Hematopoietic multipotent progenitor cell (in vitro differentiated cells): ENCODE data around the gene TBC1D19. TPM values are rescaled to one million over a fixed set of nuclear protein-coding genes. Genes with fewer than 3 reads are reported as not detected.
A peak's percentile ranks its signal among the peaks of the same experiment; 100 is the strongest.

ENCODE experiments used
- DNase-seq, 3 donors: peaks; one replicate each; pipeline ENCODE4 v3.0.0-alpha.2; 2011 to 2015; ENCODE audit warnings: low read depth in 2 of 3, low spot score in 2 of 3
- total RNA-seq: library from RNA; depleted of rRNA; stranded (reverse); fragments of >200 nt; gene quantifications from one replicate; pipeline ENCODE4 v1.2.3, GENCODE V29; 2012

TBC1D19 gene
- total RNA-seq, 1 donor = 5.9 TPM

DNA sequence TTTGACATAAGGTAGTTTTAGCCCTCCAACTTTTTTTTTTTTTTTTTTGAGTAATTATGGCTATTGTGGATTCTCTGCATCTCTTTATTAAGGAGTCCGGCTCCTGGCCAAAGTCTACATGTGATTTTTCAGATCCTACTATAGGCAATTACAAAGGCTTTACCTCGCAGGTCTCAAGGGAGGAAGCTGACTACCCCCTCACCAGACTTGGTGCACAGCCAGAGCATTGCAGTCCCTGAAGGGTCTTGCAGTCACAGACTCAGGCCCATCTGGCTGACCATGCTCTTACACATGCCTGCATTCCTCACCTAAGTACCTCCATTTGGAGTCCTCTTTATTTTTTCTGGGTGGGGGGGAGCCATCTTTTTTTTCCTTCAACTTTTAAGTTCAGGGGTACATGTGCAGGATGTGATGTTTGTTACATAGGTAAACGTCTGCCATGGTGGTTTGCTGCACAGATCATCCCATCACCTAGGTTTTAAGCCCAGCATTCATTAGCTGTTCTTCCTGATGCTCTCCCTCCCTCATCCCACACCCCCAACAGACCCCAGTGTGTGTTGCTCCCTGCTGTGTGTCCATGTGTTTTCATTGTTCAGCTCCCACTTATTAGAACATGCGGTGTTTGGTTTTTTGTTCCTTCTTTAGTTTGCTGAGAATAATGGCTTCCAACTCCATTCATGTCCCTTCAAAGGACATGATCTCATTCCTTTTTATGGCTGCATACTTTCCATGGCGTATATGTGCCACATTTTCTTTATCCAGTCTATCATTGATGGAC is 188.4 kb downstream of the TBC1D19 start:
- no peak for DNase-seq

DNA sequence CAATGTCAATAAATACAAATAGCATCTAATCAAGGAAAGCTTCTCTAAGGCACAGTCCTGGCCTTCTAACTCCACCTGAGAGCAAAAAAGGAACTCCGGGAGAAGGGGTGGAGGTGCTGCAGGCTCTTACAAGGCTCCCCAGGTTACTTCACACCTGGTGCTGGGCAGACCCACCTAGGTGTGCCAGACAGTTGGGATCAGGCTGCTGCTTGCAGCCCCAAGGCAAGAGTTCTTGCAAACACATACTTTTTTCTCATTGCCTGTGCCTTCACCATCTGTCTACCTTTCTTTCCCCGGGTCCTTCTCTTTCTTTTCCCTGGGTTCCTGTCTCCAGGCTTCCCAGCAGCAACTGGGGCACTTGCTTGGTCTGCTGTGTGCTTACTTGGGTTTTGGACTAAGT is 195.3 kb downstream of the TBC1D19 start:
- DNase-seq = no peak

DNA sequence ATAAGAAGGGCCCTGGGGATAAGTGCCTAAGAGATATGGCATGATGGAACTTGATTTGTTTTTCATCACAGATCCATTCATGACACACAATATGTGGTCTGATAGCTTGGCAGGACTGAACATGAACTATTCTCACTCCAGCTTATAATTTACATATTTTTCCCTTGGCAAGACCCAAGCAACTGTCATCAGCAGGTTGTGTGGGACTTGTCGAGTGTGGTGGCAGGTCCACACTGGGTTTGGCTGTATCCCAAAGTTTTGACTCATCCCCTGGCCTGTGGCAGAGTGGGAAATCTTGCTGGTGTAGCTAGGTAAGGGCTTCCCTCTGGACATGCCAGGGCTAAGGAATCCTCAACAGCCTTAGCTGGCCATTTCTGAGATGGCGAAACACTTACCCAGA is 195.8 kb downstream of the TBC1D19 start:
- DNase-seq = no peak

DNA sequence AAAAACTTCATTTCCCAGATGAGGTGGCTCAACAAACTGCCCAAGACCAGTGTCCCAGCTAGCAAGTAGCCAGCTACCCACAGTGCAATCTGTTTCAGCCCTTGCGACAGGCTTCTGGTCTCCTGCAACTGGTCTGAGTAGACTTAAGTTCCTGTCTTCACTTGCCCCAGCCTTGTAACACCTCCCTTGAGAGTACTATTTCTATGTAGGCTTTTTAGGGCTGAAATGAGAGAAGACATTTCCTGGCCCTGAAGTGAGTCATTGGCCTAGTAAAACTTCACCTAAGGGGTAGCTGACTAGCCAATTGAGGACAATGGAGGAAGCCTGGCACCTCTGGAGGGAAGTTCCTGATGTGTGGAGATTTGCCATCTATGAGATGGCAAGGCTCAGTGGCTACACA is 196.7 kb downstream of the TBC1D19 start:
- peak in 2 of 3 donors; percentile 25 to 33 for DNase-seq

DNA sequence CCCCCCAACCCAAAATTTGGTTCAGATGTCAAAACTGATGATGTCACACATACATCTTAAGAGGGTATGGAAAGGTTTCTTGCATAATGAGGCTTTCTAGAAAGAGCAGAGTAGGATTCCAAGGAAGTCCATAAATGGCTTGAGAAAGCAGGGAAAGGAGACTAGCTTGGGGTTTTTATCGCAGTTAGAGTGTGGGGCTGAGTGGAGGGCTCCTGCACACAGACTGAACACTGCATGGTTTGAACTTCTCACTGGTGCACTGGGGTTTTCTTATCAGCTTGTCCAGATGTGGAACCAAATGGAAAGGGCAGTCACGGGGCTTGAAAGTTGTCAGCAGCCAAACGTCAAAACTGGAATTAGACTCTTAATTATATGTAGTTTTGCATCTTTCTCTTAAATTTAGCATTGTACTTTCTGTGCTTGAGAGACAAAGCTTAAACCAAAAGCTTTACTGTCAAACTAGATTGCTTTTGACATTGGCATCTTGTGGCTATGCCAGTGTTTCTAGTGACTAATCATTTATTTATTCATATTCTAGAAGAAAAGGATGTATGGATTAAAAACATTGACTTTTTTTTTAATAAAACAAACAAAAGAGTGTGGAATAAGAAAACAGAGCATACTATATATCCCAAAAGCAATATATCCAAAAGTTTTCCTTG is 198.4 kb downstream of the TBC1D19 start:
- peak in 2 of 3 donors; percentile 74 to 93 for DNase-seq

DNA sequence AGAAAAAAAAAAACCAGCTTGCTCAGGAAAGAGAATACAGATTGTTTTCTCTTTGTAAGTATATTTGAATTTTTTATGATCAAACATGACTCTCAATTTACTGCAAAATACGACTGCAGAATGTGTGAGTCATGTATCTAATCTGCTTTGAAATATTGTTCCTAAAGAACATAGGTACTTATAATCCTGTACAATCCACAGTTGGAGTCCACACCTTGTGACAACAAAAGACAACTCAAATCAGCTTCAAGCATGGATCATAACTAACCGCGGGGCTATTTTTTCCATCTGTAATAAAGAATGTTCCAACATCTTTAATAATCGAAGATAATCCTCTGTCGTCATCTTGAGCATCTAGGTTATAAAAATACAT is 198.9 kb downstream of the TBC1D19 start:
- DNase-seq = no peak

DNA sequence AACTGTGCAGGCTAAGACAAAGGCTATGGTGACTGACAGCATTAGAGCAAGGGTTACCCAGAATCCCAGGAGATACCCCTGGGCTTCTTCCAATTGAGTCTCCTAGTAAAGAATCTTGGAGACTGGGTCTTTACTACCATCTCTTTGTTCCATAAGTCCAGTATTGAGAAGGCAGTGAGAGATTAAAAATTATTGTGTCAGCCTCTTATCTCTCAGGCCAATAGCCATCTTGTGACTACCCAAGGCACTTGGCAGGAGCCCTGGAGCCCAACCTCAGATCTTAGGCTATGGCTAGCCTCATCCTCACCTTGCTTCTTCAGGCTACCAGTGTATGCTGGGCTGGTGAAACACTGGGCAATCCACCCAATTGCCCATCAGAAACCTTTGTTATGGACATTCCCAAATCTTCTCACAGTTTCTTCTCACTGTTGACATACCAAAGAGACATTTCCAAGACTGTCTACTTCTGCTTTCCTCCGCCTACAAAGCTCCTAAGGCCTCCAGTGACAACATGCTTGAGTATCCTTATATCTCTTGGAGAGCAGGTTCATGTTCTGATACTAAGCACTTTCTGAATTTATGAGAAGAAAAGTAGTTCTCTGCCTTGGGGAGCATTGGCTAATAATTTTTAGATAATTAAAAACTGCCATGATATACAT is 200.5 kb downstream of the TBC1D19 start:
- DNase-seq = no peak

DNA sequence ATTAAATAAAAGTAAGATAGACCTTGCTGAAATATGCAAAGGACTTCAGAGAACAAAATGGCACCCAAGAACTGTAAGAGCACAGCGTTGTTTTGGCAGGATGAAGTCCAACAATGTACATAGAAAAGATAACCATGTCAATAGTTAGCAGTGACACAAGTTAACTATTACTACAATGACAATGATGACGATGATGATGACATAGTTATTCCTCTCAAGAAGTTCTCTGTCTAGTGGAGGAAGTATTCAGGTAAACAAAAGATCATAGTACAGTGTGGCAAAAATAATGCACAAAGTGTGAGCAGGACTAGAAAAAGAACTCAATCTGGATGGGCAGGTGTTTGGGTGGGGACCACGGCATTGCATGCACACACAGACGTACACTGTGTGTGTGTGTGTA is 201.4 kb downstream of the TBC1D19 start:
- DNase-seq = no peak

DNA sequence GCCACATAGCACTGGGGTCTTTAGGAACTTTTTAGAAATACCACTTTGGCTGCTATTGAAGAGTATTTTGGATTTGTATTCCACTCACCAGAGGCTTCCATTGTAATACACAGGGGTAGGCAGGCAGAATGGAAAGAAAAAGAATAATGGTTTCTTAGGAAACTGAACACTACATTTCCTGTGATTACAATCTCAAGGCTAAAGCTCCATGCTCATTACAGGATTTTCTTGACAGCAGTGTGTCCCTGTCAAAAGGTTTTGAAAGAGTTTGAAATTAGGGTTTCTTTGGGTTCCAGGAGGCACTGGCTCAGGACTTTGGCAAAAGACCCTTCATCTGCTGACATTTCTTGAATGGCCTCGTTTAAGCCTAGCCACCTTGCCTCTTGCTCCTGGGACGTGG is 201.9 kb downstream of the TBC1D19 start:
- DNase-seq = no peak

DNA sequence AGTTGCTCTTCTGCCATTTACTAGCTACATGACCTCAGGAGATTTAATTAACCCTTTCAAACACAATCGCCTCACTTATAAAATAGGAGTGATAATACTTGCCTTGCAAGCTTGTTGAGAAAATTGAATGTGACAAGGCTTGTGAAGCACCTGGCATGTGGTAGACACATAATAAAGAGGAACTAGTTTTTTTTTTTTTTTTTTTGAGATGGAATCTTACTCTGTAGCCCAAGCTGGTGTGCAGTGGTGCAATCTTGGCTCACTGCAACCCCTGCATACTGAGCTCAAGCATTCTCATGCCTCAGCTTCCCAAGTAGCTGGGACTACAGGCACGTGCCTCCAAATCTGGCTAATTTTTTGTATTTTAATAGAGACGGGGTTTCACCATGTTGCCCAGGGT is 203.0 kb downstream of the TBC1D19 start:
- DNase-seq = peak in 2 of 3 donors; percentile 29 to 78

DNA sequence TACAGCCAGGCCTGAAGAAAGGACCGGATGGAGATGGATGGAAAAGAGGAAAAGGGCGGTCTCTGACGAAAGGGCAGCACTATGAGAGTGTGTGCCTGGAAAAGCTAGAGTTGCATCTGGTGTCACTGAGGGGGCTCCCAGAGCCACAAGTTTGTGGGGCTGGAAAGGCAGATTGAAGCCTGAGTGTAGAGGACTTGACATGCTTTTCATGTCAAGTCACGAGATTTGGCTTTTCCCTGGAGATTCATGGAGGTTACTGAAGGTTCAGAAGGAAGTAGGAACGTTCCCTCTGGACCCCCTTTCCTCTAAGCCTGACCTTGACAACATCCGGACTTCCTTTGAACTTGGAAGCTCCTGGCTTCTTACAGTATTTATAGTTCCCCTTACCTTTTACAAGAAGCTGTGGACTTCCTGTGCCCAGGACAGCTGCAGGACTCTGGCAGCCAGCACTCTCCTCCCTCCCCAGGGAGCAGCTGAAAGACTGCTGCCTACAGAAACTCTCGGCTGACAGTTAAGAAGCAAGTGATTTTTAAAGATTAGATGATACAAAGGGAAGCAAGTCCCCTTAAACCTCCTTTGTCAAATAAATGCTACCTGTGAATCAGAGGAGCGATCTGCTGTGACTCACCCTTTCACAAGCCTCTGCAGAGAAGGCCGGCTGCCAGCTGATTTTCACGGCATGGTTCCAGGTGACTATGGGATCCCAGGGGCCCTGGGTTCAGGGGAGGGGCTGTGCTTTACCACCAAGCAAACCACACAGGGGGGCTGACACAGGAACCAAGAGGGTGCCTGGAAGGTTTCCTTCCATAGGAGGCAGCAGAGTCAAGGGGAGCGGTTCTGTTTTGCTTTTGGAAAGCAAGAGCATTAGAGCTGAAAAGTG is 203.8 kb downstream of the TBC1D19 start:
- peak in 2 of 3 donors; percentile 62 to 71 for DNase-seq

DNA sequence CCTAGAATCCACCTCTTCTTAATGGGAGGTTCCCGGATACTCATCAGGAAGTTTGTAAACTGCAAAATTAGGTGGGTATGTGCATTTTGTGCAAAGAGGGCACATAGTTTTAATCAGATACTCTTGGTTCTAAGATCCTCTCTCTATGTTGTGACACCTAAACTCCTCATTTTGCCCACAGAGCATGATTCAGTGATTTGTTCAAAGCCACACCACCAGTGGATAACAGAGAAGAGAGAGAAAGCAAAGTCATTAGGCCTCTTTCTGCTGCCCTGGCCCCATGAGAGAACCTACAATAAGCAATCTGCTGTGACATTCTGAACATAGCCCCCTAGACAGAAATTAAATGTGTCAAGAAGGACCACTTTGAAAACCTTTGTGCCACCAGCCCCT is 204.5 kb downstream of the TBC1D19 start:
- no peak for DNase-seq

DNA sequence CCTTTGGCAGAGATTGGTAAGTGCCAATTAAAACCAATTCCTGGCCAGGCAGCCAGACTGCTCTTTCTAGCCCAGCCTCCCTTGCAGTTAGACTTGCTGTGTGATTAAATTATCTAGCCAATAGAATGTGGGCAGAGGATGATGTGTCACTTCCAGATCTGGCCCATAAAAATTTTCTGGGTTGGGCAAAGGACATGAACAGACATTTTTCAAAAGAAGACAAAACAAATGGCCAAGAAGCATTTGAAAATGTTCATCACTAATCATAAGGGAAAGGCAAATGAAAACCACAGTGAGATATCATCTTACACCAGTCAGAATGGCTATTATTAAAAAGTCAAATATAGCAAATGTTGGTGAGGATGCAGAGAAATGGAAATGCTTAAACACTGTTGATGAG is 205.3 kb downstream of the TBC1D19 start:
- no peak for DNase-seq

DNA sequence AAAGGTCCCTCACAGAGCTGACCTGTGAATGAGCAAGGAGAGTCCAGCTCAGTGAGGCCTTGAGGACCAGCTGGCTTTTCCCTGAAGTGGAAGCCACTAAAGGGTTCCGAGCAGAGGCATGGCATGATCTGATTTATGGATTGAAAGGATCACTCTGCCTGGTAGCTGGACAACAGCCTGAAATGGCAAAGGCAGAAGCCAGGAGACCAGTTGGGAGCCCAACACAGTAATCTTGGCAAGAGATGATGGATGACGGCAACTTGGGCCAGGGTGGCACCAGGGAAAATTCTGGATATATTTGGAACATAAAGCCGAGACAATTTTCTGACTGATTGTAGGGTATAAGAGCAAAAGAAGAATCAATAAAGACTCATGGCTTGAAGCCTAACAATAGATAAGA is 207.5 kb downstream of the TBC1D19 start:
- DNase-seq = no peak

DNA sequence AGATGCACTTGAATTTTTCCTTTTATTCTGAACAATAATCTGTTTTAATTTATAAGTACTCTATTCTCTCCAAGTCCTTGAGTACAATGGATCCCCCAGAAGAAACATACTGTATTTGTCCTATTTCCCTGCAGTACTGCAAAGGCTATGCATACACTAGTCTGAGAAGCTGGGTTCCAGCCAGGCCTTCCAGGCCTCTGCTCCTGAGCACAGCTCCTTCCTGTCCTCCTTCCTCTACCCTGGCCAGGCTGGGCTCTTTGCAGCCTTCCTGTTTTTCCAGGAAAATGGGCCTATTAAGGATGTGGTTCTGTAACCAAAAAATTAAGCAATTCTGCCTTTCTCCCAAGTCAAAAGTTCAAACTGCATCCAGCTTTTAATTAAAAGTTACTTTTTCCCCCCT is 208.8 kb downstream of the TBC1D19 start:
- DNase-seq = no peak

DNA sequence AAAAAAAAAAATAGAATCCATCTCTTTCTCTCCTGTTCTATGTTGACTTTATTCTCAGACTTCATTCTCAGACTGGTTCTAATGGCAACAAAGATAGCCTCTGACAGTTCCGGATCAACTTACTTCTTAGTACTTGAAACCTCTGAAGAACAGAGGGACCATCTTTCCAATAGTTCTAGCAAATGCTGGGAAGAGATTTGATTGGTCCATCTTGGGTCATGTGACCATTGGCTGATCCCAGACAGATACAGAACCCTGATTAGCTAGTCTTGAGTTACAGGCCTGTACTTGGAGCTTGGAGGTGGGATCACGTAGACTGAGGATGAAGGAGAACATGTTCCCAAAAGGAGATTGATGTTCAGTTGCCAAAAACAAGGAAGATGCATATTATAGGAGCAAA is 209.9 kb downstream of the TBC1D19 start:
- no peak for DNase-seq

DNA sequence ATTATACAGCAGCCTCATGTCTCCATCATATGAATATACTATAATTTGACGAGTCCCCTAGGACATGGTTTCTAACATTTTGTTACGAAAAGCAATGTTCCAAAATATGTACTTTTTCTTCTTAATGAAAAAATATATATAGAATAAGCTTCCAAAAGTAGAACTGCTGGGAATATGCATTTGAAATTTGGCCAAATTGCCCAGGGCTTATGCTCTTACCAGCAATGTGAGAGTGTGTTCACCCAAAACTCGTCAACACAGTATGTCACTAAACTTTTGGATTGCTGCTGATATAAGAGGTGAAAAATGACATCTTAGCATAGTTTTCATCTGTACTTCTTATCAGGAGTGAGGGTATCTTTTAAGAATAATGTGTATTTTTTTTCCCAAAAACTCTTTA is 212.2 kb downstream of the TBC1D19 start:
- DNase-seq = no peak

DNA sequence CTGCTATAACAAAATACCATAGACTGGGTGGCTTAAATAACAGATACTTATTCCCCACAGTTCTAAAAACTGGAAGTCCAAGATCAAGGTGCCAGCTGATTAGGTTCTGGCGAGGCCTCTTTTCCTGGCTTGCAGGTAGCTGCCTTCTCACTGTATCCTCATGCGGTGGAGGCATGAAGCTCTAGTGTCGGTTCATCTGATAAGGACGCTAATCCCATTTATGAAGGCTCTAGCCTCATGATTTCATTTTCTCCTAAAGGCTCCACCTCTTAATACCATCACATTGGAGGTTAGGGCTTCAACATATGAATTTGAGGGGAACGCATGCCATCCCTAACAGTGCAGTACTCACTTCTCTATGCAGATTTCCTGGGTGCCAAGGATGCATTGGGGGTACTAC is 218.9 kb downstream of the TBC1D19 start:
- DNase-seq = no peak

DNA sequence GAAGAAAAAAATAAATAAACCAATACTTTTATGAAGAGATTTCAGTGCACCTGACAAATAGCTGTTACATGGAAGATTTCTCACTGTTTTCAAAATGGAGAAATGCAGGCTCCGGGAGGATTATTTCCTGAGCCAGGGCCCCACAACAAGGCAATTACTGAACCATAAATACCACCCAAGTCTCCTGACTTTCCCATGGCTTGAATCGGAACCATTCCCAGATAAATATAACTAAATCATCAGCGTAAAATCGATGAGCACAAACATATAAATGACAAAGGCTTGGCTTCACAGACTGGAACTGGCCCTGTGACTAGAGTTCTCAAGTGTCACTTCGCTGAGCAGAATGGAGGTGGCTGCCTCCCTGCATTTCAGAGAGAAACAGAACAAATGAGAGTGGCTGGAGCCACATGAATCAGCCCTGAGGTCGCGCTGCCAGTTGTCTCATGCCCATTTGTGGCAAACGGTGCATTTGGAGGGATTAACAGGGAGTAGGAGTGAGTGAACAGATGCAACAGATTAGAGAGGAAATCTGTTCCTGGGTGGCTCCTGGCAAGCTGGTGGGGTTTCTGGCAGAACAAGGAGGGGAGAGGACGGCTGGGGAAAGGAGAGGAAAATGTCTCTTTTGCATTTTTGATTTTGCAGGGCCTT is 219.5 kb downstream of the TBC1D19 start:
- DNase-seq = no peak

DNA sequence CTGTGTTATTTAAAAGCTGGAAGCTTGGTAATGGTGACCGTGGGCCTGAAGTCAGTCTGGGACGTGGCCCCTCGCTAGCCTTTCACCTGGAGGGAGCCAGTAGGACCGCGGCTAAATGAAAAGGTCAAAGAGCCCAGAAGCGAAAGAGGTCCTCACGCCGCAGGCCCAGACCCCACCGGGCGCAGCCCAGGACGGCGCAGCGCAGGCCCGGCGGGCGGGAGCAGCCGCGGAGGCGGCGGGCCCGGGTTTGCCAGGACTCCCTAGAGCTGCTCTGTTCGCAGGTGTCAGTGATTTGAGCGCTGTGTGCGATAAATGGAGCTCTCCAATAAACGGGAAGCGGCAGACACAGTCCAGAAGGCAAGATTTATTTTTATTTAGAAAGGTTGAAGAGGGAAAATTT is 220.6 kb downstream of the TBC1D19 start:
- no peak for DNase-seq

DNA sequence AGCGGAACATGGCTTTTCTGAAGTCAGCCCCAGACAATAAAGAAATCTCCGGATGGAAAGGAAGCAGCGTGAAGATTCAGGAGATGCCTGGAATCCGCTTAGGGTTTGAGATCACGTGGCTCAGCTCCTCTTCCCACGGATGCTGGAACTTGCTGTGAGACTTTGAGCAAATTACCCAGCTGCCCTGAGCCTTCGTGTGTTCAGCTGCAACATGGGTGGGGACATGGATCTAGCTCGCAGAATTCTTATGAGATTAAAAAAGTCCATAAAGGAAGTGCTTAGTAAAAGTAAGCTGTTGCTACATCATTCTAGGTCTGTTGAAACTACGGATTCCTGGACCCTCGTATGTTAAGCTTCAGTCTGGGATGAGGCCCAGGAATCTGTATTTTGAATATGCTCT is 221.0 kb downstream of the TBC1D19 start:
- no peak for DNase-seq
